Measurements from ENCODE around the gene SSBP3. TPM values are rescaled to one million over a fixed set of nuclear protein-coding genes. Genes with fewer than 3 reads are reported as not detected.

Gene SSBP3
- total and polyA plus RNA-seq, 2 experiments from 2014 or later: 47.4 to 68.6 TPM

GRCh38 chr1:54401799-54402198 is 4.4 kb downstream of the SSBP3 start (continued):
- TF ChIP-seq REST (IDR thresholded peaks at IDR 0.05; ENCODE audit: unreplicated experiment) (no peak), CTCF (conservative IDR thresholded peaks at IDR 0.05; ENCODE audit: low read depth in 2 of 2) (no peak)

- H3K4me3 Mint-ChIP-seq: no peak overlapping the region
- H3K4me1 ChIP-seq (ENCODE audit: insufficient read depth): peaks cover 41% of the 10 kb centered on the region
- no peaks in the 10 kb centered on the region; the same call in none of the 2 replicates for H3F3A ChIP-seq (replicated peaks; ENCODE audit: low read depth)
- H3K4me1 Mint-ChIP-seq: peaks cover 70% of the 10 kb centered on the region
- no peak for TF ChIP-seq ETS1 (IDR thresholded peaks at IDR 0.05)
- TF ChIP-seq CREB1 (CRISPR knock-in tag; IDR thresholded peaks at IDR 0.05; ENCODE audit: low read depth): no peak
- no peak for TF ChIP-seq EZH2phosphoT487 (IDR thresholded peaks at IDR 0.05; ENCODE audit: unreplicated experiment)
- TF ChIP-seq ZNF331 (CRISPR knock-in tag; IDR thresholded peaks at IDR 0.05; ENCODE audit: low read depth): no peak
- no peak for TF ChIP-seq STAT1 (IDR thresholded peaks at IDR 0.05; ENCODE audit: unreplicated experiment)
- TF ChIP-seq ZNF114 (CRISPR knock-in tag; IDR thresholded peaks at IDR 0.05): no peak
- no peak for TF ChIP-seq EZH2 (IDR thresholded peaks at IDR 0.05; ENCODE audit: low read depth, unreplicated experiment)
- ATAC-seq: no peak
- H3K36me3 ChIP-seq (ENCODE audit: insufficient read depth): peaks cover 41% of the 10 kb centered on the region
- no peak overlapping the region for H3K4me3 ChIP-seq
- no peak overlapping the region for H3K4me2 ChIP-seq
- H2AFZ ChIP-seq: no peak overlapping the region
- H3K27ac ChIP-seq (ENCODE audit: low read depth): no peak overlapping the region
- peaks cover 100% of the 10 kb centered on the region for H3K79me2 ChIP-seq (replicated peaks; ENCODE audit: insufficient read depth)
- H3K36me3 Mint-ChIP-seq (ENCODE audit: low read depth): peaks cover 94% of the 10 kb centered on the region
- peaks cover 20% of the 10 kb centered on the region for H3K27me3 Mint-ChIP-seq (ENCODE audit: insufficient read depth, low read depth, poor library complexity)
- no peaks in the 10 kb centered on the region for H3K9me2 ChIP-seq (ENCODE audit: insufficient read depth)
- DNase-seq (ENCODE audit: low spot score): no peak
- peaks cover 67% of the 10 kb centered on the region for H4K20me1 ChIP-seq (replicated peaks; ENCODE audit: insufficient read depth)
- H3K9me3 Mint-ChIP-seq: no peaks in the 10 kb centered on the region
- H3K27me3 ChIP-seq (ENCODE audit: insufficient read depth): no peaks in the 10 kb centered on the region
- no peak overlapping the region for H3K27ac Mint-ChIP-seq
Measured at GRCh38 chr1:54400329-54400728, 5.9 kb downstream of the SSBP3 start.
